SU-DHL-6 (cell line): ENCODE measurements around the gene PYGB.

Source experiments
- H2AFZ ChIP-seq: fragments of 200-600 bp; sonication (generic); 2 replicates; pipeline ENCODE4 v1.6.1; 2014; ENCODE audit warnings: low read depth, mild to moderate bottlenecking, moderate library complexity, mixed read lengths, antibody characterized with exemption, low read length; ENCODE audit not compliant: severe bottlenecking
- H3F3A ChIP-seq: fragments of 200-600 bp; shearing (Covaris generic); 2 replicates; pipeline ENCODE4 v1.6.0; 2016; ENCODE audit warnings: antibody characterized with exemption, mild to moderate bottlenecking; ENCODE audit not compliant: insufficient read depth
- H3K27ac ChIP-seq: fragments of 200-600 bp; sonication (generic); 2 replicates; pipeline ENCODE4 v1.5.1; 2016; ENCODE audit warnings: low read depth, mild to moderate bottlenecking, low read length, moderate library complexity, mixed read lengths
- H3K27me3 ChIP-seq: fragments of 200-600 bp; sonication (generic), shearing (Covaris generic); 2 replicates; pipeline ENCODE4 v1.6.0; 2014; ENCODE audit warnings: mild to moderate bottlenecking, low read length
- H3K36me3 ChIP-seq: fragments of 200-600 bp; sonication (generic); 2 replicates; pipeline ENCODE4 v1.6.1; 2014; ENCODE audit warnings: mild to moderate bottlenecking, low read length, mixed read lengths
- H3K4me2 ChIP-seq: fragments of 300-600, 200-600 bp; shearing (Covaris generic), sonication (generic); 2 replicates; pipeline ENCODE4 v1.6.0; 2014; ENCODE audit warnings: low read length, low read depth, mild to moderate bottlenecking; ENCODE audit not compliant: poor library complexity, severe bottlenecking
- H3K4me3 ChIP-seq: fragments of 200-600 bp; sonication (generic); 2 replicates; pipeline ENCODE4 v1.5.1; 2014; ENCODE audit warnings: antibody characterized with exemption, low read length, mild to moderate bottlenecking, mixed read lengths; ENCODE audit not compliant: insufficient read depth, poor library complexity, severe bottlenecking
- H3K79me2 ChIP-seq: fragments of 200-600 bp; sonication (generic); 2 replicates; pipeline ENCODE4 v1.6.1; 2014; ENCODE audit warnings: mild to moderate bottlenecking, low read length, moderate library complexity; ENCODE audit not compliant: insufficient read depth
- H3K9ac ChIP-seq: fragments of 200-600 bp; sonication (generic); 2 replicates; pipeline ENCODE4 v1.7.0; 2014; ENCODE audit warnings: mild to moderate bottlenecking, low read length
- H3K9me2 ChIP-seq: fragments of 200-600 bp; sonication (generic); replicated peaks from 2 replicates; pipeline ENCODE4 v1.6.1; 2014; ENCODE audit warnings: low read length; ENCODE audit not compliant: insufficient read depth
- H3K9me3 ChIP-seq: fragments of 200-600 bp; sonication (generic); 2 replicates; pipeline ENCODE4 v1.6.1; 2014; ENCODE audit warnings: low read length, mixed read lengths; ENCODE audit not compliant: insufficient read depth
- H4K20me1 ChIP-seq: fragments of 200-600 bp; sonication (generic); 2 replicates; pipeline ENCODE4 v1.6.1; 2014; ENCODE audit warnings: low read depth, mild to moderate bottlenecking, antibody characterized with exemption, low read length, moderate library complexity, mixed read lengths
- EZH2phosphoT487 ChIP-seq: fragments of 200-600 bp; sonication (generic), shearing (Covaris generic); conservative IDR thresholded peaks from 2 replicates; pipeline ENCODE4 v1.6.1; 2018; ENCODE audit warnings: mild to moderate bottlenecking, antibody characterized with exemption, low read length, moderate library complexity, mixed read lengths
- TF ChIP-seq, protein P1 (sequence below): fragments of 200-600 bp; sonication (generic); IDR thresholded peaks from one replicate; pipeline ENCODE4 v1.5.1; 2017; ENCODE audit warnings: antibody characterized with exemption, mild to moderate bottlenecking, low read length, moderate library complexity; ENCODE audit not compliant: insufficient read depth, poor library complexity, severe bottlenecking

PYGB gene

DNA sequence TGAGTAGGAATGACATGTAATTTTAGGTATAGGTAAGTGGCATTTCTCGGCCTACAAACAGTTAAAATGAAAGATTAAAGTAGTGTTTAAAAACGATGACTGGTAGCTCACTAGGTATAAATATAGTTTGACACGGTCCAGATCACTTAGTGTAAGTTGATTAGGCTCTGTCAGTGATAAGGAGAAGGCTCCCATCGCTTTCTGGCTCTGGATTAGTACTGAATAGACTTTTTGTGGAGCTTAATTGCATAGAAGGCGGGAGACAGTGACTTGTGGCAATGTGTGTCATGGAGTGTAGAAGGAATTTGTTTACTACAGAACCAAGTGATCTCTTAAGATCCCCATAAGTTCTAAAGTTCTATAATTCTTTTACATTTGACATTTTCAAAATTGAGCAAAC, 6.7 kb downstream of the PYGB start:
- no peaks in the 10 kb centered on the region for H3F3A ChIP-seq
- no peak overlapping the region for H3K4me3 ChIP-seq
- TF ChIP-seq EZH2phosphoT487, result no peak
- TF ChIP-seq, protein P1, sequence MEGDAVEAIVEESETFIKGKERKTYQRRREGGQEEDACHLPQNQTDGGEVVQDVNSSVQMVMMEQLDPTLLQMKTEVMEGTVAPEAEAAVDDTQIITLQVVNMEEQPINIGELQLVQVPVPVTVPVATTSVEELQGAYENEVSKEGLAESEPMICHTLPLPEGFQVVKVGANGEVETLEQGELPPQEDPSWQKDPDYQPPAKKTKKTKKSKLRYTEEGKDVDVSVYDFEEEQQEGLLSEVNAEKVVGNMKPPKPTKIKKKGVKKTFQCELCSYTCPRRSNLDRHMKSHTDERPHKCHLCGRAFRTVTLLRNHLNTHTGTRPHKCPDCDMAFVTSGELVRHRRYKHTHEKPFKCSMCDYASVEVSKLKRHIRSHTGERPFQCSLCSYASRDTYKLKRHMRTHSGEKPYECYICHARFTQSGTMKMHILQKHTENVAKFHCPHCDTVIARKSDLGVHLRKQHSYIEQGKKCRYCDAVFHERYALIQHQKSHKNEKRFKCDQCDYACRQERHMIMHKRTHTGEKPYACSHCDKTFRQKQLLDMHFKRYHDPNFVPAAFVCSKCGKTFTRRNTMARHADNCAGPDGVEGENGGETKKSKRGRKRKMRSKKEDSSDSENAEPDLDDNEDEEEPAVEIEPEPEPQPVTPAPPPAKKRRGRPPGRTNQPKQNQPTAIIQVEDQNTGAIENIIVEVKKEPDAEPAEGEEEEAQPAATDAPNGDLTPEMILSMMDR, result no peak
- H3K9me3 ChIP-seq, result no peaks in the 10 kb centered on the region
- H3K36me3 ChIP-seq, result no peaks in the 10 kb centered on the region
- H3K9me2 ChIP-seq, result no peaks in the 10 kb centered on the region
- no peak overlapping the region for H3K27ac ChIP-seq
- H2AFZ ChIP-seq, result no peak overlapping the region
- no peaks in the 10 kb centered on the region; the same call in 1 of the 2 replicates for H3K79me2 ChIP-seq
- H3K4me2 ChIP-seq, result no peak overlapping the region
- H3K9ac ChIP-seq, result no peak overlapping the region
- H4K20me1 ChIP-seq, result no peaks in the 10 kb centered on the region; the same call in 1 of the 2 replicates
- no peaks in the 10 kb centered on the region for H3K27me3 ChIP-seq

GRCh38 chr20:25254986-25255680, 7.2 kb downstream of the PYGB start:
- Histone ChIP-seq H3K4me2 (no peak overlapping the region), H3K4me3 (no peak overlapping the region), H3K36me3 (no peaks in the 10 kb centered on the region), H2AFZ (no peak overlapping the region), H3K27ac (no peak overlapping the region), H3K9me3 (no peaks in the 10 kb centered on the region), H3K9me2 (no peaks in the 10 kb centered on the region), H4K20me1 (no peaks in the 10 kb centered on the region; the same call in 1 of the 2 replicates), H3K27me3 (no peaks in the 10 kb centered on the region), H3K9ac (no peak overlapping the region), H3F3A (no peaks in the 10 kb centered on the region), H3K79me2 (no peaks in the 10 kb centered on the region; the same call in 1 of the 2 replicates)
- TF ChIP-seq EZH2phosphoT487, result no peak
- TF ChIP-seq, protein P1, result no peak

DNA sequence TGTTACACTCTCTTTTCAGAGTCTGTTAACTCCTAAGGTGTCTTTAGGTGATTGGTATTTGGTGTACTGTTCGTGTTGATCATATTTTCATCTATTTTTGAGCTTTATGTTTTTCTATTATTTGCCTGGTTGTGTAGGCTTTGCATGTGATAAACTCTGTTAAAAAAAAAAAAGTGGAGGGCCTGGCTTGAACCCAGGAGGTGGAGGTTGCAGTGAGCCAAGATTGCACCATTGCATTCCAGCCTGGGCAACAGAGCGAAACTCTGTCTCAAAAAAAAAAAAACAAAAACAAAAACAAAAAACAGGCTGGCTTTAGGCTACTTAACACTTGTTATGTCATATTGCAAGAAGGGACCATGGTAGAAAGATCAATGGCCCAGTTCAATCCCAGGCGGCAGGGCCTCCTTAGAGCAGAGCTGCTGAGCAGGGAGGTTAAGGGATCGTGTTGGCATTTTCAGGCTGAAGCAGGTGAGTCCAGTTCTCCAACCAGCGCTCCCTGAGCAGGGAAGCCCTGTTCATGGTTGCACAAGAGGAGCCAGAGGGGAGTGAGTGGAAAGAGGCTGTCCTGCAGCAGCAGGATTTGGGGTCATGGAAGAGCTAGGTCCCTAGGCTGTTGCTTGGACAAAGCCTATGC, 8.5 kb downstream of the PYGB start:
- no peaks in the 10 kb centered on the region; the same call in 1 of the 2 replicates for H3K79me2 ChIP-seq
- no peak overlapping the region for H3K4me3 ChIP-seq
- no peaks in the 10 kb centered on the region for H3K9me3 ChIP-seq
- no peak for TF ChIP-seq EZH2phosphoT487
- TF ChIP-seq, protein P1, result no peak
- no peaks in the 10 kb centered on the region for H3F3A ChIP-seq
- H3K9ac ChIP-seq, result no peak overlapping the region
- H3K36me3 ChIP-seq, result no peaks in the 10 kb centered on the region
- H3K27me3 ChIP-seq, result no peaks in the 10 kb centered on the region
- no peaks in the 10 kb centered on the region for H3K9me2 ChIP-seq
- H3K27ac ChIP-seq, result no peak overlapping the region
- H2AFZ ChIP-seq, result no peak overlapping the region
- H4K20me1 ChIP-seq, result no peaks in the 10 kb centered on the region; the same call in 1 of the 2 replicates
- H3K4me2 ChIP-seq, result no peak overlapping the region
